NCI-H82 (cell line): Measurements from ENCODE around the gene SYT7.

Experiments
- DNase-seq: peaks from one replicate; lab custom pipeline; 2025; lab: John Stamatoyannopoulos, UW

Gene SYT7

DNA sequence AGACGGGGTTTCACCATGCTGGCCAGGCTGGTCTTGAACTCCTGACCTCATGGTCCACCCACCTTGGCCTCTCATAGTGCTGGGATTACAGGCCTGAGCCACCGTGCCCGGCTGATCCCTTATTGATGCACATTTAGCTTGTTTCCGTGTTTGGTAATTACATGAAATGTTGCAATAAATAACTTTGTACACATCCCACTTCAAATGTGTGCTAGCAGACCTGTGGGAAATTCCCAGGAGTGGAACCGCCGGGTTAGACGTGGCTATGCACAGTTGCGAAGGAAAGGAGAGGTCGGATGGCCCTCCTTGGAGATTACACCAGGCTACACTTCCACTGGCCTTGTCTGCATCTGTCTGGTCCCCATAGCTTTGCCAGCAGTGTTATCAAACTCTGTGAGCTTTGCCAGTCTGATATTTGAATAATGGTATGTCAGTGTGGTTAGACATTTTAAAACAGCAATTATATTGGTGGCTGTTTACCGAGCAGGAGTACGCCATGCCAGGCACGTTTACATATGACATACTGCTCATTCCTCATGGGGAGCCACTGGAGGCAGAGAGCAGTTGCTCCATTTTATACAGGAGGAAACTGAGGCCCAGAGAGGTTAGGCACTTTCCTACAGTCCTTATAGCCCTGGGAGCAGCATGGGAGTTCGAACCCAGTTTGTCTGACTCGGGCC, 27.2 kb upstream of the SYT7 start:
- DNase-seq = no peak

- DNase-seq = no peak
These were observed 26.6 kb upstream of the SYT7 start for GRCh38 chr11:61607426-61607825.

- peak; percentile 45 for DNase-seq
These were observed 22.8 kb upstream of the SYT7 start for GRCh38 chr11:61603667-61604066.

DNA sequence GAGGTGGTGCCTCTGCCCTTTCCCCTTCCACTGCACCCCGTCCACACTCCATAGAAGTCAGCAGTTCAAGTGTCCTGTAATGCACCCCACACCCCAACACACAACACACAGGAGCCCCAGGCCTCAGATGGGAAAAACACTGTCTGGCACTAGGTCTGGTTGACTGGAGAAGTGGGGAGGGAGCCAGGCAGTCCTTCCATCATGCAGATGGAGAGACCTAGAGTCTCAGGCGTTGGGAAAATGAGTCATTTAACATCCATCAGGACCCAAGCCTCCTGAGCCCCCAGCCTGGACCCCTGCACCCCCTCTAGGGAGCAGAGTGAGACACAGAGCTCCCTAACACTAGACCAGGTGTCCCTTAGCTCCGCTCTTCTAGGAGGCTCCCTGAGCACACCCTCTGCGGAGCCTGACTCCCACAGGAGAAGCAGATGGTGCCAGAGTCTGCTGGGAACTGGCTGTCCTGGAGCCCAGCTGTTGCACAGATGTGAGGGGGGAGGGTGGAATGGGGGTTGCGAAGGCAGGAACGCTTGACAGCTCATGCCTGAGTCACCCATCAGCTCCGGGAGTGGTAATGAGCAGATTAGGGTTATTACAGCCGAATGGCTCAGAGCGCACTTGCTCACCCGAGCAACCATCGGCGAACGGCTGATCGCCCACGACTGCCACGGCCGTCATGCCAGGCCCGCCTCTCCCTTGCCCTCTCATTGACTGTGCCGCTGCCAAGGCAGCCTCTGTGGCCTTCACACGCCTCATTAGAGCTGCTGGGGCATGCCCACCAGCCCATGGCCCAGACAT, 22.1 kb upstream of the SYT7 start:
- peak; percentile 97 for DNase-seq

- DNase-seq = no peak
These were observed 20.6 kb upstream of the SYT7 start for GRCh38 chr11:61601512-61601911.

DNA sequence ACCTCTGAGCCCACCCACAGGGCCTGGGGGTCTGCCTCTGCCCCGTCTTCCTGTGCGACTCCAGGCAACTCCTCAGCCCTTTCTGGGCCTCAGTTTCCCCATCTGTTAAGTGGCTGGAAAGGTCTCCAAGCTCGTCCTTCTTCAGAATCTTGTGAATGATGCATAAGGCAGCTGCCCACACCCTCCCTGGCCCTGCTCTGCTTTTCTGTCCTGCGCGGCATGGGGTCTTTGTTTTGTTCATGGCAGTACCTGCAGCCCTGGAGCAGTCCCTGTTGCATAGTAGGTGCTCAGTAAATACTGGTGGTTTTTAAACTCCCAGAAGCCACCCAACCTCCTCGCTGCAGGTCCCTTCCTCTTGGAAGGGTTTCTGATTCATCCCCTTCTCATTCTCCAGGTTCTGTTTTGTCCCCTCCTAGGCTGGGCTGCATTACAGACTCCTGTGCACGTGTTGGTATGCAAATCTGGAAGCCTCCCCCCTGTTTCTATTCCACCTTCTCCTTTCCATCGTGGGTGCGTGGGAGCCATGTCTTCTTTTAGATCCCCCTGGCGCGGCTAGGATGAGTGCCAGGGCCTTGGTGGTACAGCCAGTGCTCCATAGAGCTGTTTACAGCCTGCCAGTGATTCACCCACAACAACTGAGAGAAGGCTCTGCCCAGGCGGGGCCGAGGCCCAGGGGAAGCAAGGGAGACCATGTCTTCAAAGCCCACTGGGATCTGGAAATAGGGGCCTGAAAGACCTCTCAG, 19.3 kb upstream of the SYT7 start:
- DNase-seq = no peak

DNA sequence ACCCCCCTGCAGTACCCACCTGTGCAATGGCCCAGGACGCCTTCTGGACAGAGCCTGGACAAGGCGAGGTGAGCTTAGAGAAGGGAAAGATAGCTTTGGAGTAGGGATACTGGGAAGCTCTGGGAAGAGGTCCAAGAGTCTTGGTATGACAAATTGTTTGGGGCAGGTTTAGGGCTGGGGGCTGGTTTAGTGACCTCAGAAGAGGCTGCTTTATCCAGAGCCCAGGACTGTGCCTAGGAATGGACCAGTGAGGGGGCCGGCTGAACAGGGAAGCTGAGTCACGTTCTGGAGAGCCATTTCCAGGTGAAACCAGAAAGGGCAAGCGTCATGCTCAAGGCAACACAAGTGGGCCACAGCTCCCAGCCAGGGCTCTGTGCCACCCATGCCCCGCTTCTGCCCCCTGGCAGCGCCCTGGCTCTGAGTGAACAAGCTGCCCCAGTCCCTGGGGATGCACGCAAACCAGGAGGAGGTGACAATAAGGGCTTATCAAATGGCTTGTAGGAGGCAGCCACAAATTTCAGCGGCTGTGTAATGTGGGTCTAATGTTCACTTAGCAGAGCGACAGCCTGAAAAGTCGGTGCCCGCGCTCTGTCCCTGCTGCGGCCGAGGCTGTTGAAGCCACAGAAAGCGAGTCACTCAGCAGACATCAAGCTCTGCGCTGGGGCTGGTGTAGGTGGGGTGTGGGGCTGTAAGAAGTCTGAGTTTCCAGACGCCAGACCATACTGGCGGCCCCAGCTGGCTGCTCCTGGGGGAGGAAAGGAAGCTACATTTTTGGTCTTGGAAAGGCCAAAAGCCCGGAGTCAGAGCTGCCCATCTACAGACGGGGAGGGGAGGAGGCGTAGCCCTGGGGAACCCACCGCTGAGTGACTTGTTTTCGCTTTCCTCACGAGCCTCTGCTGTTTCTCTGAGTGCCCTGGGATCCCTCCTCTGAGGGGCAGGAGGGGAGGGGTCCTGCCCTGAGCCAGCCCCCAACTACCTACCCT, 18.3 kb upstream of the SYT7 start:
- peak; percentile 38 for DNase-seq

- DNase-seq = no peak
These were observed 17.5 kb upstream of the SYT7 start for GRCh38 chr11:61598374-61598773.

DNA sequence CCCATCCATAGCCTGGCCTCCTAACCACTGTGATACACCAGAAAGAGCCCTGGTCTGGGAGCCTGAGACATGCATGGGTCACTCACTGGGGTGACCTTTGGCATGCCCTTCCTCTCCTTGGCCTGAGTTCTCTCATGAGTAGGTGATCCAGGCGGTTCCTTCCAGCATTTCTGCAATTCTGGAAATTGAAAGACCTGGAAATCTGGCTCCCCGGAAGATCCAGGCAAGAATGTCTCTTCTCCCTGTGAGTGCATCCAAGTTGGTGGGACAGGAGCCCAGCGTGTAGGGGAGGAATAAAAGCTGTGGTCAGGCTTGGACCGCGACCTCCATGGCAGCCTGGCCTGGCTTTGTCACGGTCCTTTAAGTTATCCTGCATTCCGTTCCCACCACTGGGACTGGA, 16.1 kb upstream of the SYT7 start:
- no peak for DNase-seq

GRCh38 chr11:61596542-61596941, 15.7 kb upstream of the SYT7 start:
- no peak for DNase-seq

DNA sequence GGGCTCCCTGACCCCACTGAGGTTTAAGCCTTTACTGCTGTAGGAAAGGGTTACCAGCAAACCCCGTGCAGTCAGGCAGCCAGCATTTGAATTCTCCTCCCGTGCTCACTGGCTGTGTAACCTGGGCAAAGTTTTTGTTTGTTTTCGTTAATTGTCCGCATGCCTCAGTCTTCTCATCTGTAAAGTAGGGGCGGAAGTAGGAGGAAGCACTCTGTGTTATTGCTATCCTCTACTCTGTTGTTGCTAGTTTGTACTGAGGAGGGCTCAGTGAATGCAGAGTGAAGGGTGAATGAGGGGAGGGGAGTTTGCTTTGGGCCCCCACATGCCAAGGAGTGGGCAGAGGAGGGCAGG, 14.0 kb upstream of the SYT7 start:
- DNase-seq = no peak

DNA sequence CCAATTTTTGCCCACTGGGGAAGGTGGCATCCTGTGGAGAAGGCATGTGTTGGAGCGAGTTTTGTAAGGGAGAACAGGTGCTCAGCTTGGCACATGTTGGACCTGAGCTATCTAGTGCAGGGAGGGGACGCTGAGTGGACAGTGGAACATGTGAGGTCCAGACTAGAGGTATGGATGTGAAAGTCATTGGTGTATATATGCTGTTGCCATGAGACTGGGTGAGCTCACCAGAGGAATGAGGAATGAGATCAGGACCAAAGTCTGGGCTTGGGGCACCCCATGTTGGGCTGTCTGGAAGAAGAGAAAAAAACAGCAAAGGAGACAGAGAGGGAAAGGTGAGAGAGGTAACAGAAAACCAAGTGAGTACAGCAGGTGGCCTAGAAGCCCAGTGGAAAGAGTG, 12.3 kb upstream of the SYT7 start:
- no peak for DNase-seq

- no peak for DNase-seq
These were observed 11.3 kb upstream of the SYT7 start for GRCh38 chr11:61592176-61592575.

DNA sequence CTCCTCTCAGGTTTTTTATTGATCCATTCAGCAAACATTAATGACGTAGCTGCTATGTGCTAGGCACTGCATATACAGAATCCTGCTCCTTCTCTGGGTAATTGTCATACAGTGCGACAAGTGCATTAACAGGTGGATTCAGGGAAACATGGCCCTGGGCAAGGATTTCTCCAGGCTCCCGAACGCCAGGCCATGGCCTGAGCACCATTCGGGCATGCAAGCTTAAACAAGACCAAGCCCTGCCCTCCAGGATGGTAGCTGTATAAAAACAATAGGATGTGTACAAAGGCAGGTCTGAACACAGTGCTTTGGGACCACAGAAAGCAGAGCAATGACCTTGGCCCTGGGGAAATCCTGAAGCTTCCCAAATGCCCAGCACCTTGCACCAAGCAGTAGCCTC, 9.1 kb upstream of the SYT7 start:
- DNase-seq = no peak

DNA sequence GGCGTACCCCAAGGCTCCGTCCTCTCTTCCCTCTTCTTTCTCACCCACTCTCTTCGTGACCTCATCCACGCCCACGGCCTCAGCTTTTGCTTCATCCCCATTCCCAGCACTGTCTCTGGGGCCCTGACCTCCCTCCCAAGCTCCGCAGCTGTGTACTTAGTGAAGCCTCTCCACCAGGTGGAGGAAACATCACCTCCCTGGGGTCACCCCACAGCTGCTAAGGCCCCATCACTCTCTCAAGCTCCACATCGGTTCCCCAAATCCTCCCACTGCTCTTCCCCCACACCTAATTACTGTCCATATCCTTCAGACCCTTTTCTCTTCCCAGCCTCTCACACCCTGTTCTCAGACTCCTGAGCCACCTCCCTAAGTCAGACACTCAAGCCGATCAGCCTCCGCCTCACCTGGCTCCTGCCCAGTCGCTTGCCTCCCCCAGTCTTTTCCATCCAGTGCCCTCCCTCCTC, 7.9 kb upstream of the SYT7 start:
- DNase-seq = no peak

DNA sequence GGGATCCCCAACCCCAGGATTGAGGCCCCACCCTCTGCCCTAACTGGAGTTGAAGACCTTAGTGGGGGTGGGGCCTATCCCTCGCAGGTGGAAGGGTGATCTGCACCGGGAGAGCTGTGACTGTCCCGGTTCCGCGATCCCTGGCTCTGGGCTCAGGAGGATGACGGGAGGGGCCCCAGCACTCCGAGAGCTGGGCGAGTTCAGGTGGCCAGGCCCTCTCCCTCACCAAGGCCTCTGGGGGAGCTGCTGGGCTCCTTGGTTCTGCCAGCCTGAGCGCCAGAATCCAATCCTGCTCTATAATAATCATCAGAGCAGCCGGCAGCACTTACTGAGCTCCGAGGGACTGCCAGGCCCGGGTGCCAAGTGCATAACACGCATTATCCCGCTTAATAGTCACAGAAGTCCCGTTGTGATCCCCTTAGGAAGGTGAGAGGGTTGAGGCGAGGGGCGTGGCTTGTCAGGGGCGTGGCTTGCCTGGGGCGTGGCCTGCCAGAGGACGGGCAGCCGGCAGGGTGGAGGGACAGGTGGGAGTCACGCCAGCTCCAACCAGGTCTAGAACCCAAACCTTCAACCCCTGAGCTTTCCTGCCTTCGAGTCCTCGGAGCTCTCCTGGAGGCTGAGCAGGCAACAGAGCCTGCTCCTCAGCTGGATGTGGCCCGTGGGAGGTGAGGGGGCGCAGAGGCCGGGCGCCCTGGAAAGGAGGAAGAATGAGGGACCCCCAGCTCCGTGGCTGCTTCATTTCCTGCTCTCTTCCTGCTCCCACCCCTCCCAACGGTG, 7.3 kb upstream of the SYT7 start:
- DNase-seq = peak; percentile 92

- peak; percentile 26 for DNase-seq
These were observed 6.7 kb upstream of the SYT7 start for GRCh38 chr11:61587541-61587941.

GRCh38 chr11:61586792-61587430, 6.0 kb upstream of the SYT7 start:
- DNase-seq = peak; percentile 76

DNA sequence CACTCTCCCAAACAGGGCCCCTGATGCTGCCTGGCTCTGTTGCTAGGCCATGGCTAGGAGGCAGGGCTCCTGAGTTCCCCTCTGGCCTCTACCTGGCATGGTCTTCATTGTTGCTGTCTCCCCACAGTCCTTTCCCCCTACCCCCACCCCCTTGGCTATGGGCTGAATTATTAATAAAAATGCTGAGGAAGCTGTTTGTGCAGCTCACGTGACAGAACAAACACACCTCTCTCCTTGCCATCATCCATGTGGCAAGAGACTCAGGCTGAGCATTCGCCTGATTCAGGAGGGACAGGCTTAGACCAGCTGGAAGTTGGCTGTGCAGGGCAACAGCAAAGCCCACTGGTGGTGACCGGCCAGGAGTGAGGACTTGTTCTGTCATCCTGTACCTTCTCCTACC, 4.2 kb upstream of the SYT7 start:
- DNase-seq = no peak

- no peak for DNase-seq
These were observed 1.1 kb upstream of the SYT7 start for GRCh38 chr11:61581931-61582330.
